CD4-positive, alpha-beta T cell (primary cell): ENCODE measurements around the gene CGB8. TPM values are rescaled to one million over a fixed set of nuclear protein-coding genes. Genes with fewer than 3 reads are reported as not detected.

Experiments
- ATAC-seq: fragments of 200-7000 bp; cut with Tn5 transposase; one replicate; pipeline ENCODE4 v1.10.0; 2022; ENCODE audit warnings: mild to moderate bottlenecking; ENCODE audit not compliant: poor library complexity
- CTCF ChIA-PET: fragments of 350-600 bp; sonication (Branson Sonifier 250); formaldehyde crosslinking; loops from one replicate; lab custom pipeline; 2021; ENCODE audit warnings: antibody characterized with exemption, inconsistent platforms; lab: Charles Lee
- POLR2A ChIA-PET: fragments of 350-600 bp; sonication (Branson Sonifier 250); formaldehyde crosslinking; loops from one replicate; lab custom pipeline; 2021; ENCODE audit warnings: antibody characterized with exemption, inconsistent platforms; lab: Charles Lee
- DNase-seq, 14 experiments: peaks; one replicate each; pipeline ENCODE4 v3.0.0-alpha.2; 2013 to 2020; ENCODE audit warnings: mixed read lengths in 2 of 14
- H3K27ac ChIP-seq, 2 donors: one replicate each; pipeline versions ENCODE4 v1.5.1 to v1.7.0; 2013; ENCODE audit warnings: low read length in 2 of 2, low read depth in 1 of 2, mild to moderate bottlenecking in 1 of 2
- H3K27me3 ChIP-seq, 2 experiments: 1 replicate in 1 of 2; 2 replicates in 1 of 2; pipeline versions ENCODE4 v1.6.1 to v1.7.0; 2013; ENCODE audit warnings: low read length in 2 of 2, control low read depth in 1 of 2, mild to moderate bottlenecking in 1 of 2, moderate library complexity in 1 of 2; ENCODE audit not compliant: insufficient read depth in 2 of 2, control insufficient read depth in 1 of 2
- H3K36me3 ChIP-seq: one replicate; pipeline ENCODE4 v1.6.1; 2013; ENCODE audit warnings: low read length, control low read depth; ENCODE audit not compliant: insufficient read depth
- H3K4me1 ChIP-seq: one replicate; pipeline ENCODE4 v1.6.1; 2013; ENCODE audit warnings: low read length, control low read depth; ENCODE audit not compliant: insufficient read depth
- H3K4me3 ChIP-seq: one replicate; pipeline ENCODE4 v1.5.1; 2013; ENCODE audit warnings: mild to moderate bottlenecking, low read length, moderate library complexity
- H3K9me3 ChIP-seq, 2 experiments: 1 replicate in 1 of 2; 2 replicates in 1 of 2; pipeline versions ENCODE4 v1.6.1 to v1.7.0; 2013; ENCODE audit warnings: low read length in 2 of 2, mild to moderate bottlenecking in 2 of 2, control low read depth in 1 of 2, moderate library complexity in 1 of 2; ENCODE audit not compliant: control insufficient read depth in 1 of 2, insufficient read depth in 1 of 2
- H3K27ac Mint-ChIP-seq: one replicate; pipeline ENCODE4 v1.8.0; 2020; ENCODE audit warnings: mixed read lengths
- H3K27me3 Mint-ChIP-seq: one replicate; pipeline ENCODE4 v1.8.0; 2021; ENCODE audit warnings: mixed read lengths
- H3K36me3 Mint-ChIP-seq: one replicate; pipeline ENCODE4 v1.8.0; 2021; ENCODE audit warnings: low read depth, mixed read lengths
- H3K4me1 Mint-ChIP-seq: one replicate; pipeline ENCODE4 v1.8.0; 2021; ENCODE audit warnings: low read depth, mixed read lengths
- H3K4me3 Mint-ChIP-seq: one replicate; pipeline ENCODE4 v1.8.0; 2020; ENCODE audit warnings: mild to moderate bottlenecking, mixed read lengths
- H3K9me3 Mint-ChIP-seq: one replicate; pipeline ENCODE4 v1.8.0; 2020; ENCODE audit warnings: mixed read lengths
- CTCF ChIP-seq: fragments of 200-600 bp; IDR thresholded peaks from one replicate; pipeline ENCODE4 v1.8.0; 2022; ENCODE audit warnings: antibody characterized with exemption, mild to moderate bottlenecking
- intact Hi-C, 2 experiments: fragments of 100-400 bp; cut with DNase I in 1 of 2; cut with micrococcal nuclease in 1 of 2; formaldehyde crosslinking; loops; one replicate each; pipeline versions ENCODE4 v1.15.1 to v1.9.0; 2023 to 2025; cut with DNase I, micrococcal nuclease
- total RNA-seq, 174 experiments: library from RNA in 2 of 174; stranded (reverse) in 2 of 174; gene quantifications; one replicate each; pipeline ENCODE4 v1.2.3 and lab custom pipeline; 2021 to 2026

Gene CGB8
- total RNA-seq, 2 experiments from 2014 or later = not detected

DNA sequence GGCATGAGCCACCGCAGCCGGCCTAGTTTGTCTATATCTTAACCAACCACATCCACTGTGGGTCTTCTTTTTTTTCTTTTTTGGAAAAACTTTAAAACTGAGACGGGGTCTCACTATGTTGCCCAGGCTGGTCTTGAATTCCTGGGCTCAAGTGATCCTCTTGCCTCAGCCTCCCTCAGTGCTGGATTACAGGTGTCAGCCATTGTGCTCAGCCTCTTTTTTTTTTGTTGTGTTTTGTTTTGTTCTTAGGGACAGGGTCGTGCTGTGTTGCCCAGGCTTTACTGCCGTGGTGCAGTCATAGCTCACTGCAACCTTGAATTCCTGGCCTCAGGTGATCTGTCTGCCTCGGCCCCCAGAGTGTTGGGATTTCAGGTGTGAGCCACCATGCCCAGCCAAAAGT is 43.8 kb upstream of the CGB8 start:
- H3K27me3 ChIP-seq = no peaks in the 10 kb centered on the region
- intact Hi-C loops = no loop called here
- ATAC-seq = no peak
- DNase-seq = no peak
- H3K9me3 ChIP-seq = no peaks in the 10 kb centered on the region
- CTCF ChIA-PET = interaction anchor here (1.2 kb wide), 1 partner anchor 14 kb away, joined by 6 read pairs; no protein-coding TSS in a partner anchor
- Mint-ChIP-seq H3K27ac (no peak overlapping the region), H3K4me1 (peaks cover 34% of the 10 kb centered on the region), H3K27me3 (no peaks in the 10 kb centered on the region), H3K36me3 (peaks cover 85% of the 10 kb centered on the region), H3K9me3 (no peaks in the 10 kb centered on the region), H3K4me3 (no peak overlapping the region)
- H3K36me3 ChIP-seq = peaks cover 81% of the 10 kb centered on the region
- H3K4me3 ChIP-seq = no peak overlapping the region
- POLR2A ChIA-PET = no interaction called here
- peaks cover 28% of the 10 kb centered on the region for H3K4me1 ChIP-seq
- TF ChIP-seq CTCF = no peak
- no peak overlapping the region for H3K27ac ChIP-seq

GRCh38 chr19:49091391-49092038 is 42.6 kb upstream of the CGB8 start:
- CTCF ChIA-PET = no interaction called here
- peak in 1 of 14 experiments; percentile 56 for DNase-seq
- Mint-ChIP-seq H3K9me3 (no peaks in the 10 kb centered on the region), H3K36me3 (peaks cover 82% of the 10 kb centered on the region), H3K4me1 (peaks cover 37% of the 10 kb centered on the region), H3K27me3 (no peaks in the 10 kb centered on the region), H3K27ac (peak overlapping the region; percentile 36), H3K4me3 (peak overlapping the region; percentile 48)
- Histone ChIP-seq H3K27me3 (no peaks in the 10 kb centered on the region), H3K4me1 (peaks cover 36% of the 10 kb centered on the region), H3K36me3 (peaks cover 74% of the 10 kb centered on the region), H3K9me3 (no peaks in the 10 kb centered on the region), H3K4me3 (no peak overlapping the region), H3K27ac (no peak overlapping the region)
- TF ChIP-seq CTCF = no peak
- no peak for ATAC-seq
- POLR2A ChIA-PET = no interaction called here
- intact Hi-C loops = no loop called here

GRCh38 chr19:49086296-49086695 is 37.4 kb upstream of the CGB8 start:
- Mint-ChIP-seq H3K27me3 (peaks cover 3% of the 10 kb centered on the region), H3K9me3 (no peaks in the 10 kb centered on the region), H3K4me3 (peak overlapping the region; percentile 86), H3K4me1 (peaks cover 38% of the 10 kb centered on the region), H3K36me3 (peaks cover 54% of the 10 kb centered on the region), H3K27ac (peak overlapping the region; percentile 87)
- Histone ChIP-seq H3K36me3 (peaks cover 29% of the 10 kb centered on the region), H3K9me3 (no peaks in the 10 kb centered on the region), H3K4me1 (peaks cover 47% of the 10 kb centered on the region), H3K4me3 (peak overlapping the region; percentile 94), H3K27me3 (no peaks in the 10 kb centered on the region), H3K27ac (peak overlapping the region in 1 of 2 donors; percentile 16)
- DNase-seq (no peak), ATAC-seq (no peak)
- POLR2A ChIA-PET = interaction anchor here (0.7 kb wide), 1 partner anchor 126 kb away, joined by 3 read pairs; no protein-coding TSS in a partner anchor
- no peak for TF ChIP-seq CTCF
- intact Hi-C loops = loop anchor here in 1 of 2 experiments (10.0 kb wide), 2 partner anchors 399 to 1719 kb away; partner anchors contain the start of gene RPL13A
- CTCF ChIA-PET = interaction anchor here (0.7 to 4.5 kb wide), 3 partner anchors 12 to 66 kb away, joined by 4 to 24 read pairs (median 6); partner anchors contain the start of gene LIN7B
